Measurements from ENCODE around the gene TRIM3.

The TRIM3 gene

DNA sequence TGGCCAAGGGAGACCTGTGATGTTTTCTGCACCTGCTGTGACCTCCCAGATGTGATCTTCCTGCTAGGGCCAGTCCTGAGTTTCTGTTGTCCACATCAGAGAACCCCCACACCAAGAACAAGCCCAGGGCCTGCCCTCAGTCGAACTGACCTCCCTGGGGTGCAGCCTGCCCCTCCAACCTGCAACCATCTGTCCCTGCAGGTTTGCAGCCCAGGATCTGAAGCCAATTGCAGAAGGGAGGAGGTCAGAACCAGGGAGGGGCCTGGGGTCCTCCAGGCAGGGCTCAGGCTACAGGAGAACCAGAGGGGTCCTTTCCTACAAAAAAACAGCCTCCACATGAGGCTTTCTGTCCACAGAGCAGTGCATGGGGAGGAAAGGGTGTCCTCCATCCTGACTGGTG, 807 bp downstream of the TRIM3 start:
- TF ChIP-seq, protein P1, sequence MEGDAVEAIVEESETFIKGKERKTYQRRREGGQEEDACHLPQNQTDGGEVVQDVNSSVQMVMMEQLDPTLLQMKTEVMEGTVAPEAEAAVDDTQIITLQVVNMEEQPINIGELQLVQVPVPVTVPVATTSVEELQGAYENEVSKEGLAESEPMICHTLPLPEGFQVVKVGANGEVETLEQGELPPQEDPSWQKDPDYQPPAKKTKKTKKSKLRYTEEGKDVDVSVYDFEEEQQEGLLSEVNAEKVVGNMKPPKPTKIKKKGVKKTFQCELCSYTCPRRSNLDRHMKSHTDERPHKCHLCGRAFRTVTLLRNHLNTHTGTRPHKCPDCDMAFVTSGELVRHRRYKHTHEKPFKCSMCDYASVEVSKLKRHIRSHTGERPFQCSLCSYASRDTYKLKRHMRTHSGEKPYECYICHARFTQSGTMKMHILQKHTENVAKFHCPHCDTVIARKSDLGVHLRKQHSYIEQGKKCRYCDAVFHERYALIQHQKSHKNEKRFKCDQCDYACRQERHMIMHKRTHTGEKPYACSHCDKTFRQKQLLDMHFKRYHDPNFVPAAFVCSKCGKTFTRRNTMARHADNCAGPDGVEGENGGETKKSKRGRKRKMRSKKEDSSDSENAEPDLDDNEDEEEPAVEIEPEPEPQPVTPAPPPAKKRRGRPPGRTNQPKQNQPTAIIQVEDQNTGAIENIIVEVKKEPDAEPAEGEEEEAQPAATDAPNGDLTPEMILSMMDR (IDR thresholded peaks at IDR 0.05; ENCODE audit: low read depth, low read length, missing control alignments), result no peak
- in situ Hi-C loops (cut with HindIII; ENCODE audit: low sequenced_read_pairs), result no loop called here
- DNase-seq (ENCODE audit: low read depth), result no peak
- H3K4me3 ChIP-seq (ENCODE audit: low read depth, low read length), result peak overlapping the region; percentile 73

DNA sequence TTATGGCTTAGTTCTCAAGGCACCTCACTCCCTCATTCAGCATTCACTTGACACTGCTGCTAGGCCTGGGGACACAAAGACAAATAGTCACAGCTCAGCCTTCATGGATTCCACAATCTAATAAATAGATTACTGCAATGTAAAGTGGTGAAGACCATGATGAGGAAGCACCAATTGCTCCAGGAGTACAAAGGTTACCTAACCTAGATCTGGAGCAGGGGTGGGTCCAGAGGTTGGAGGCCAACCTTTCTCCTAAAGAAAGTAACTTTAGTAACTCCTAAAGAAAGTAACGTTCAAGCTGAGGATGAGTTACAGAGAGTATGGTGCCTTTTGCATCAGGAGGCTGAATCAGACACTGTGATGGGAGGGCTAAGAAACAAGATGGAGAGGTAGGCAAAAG, 4.1 kb downstream of the TRIM3 start:
- TF ChIP-seq, protein P1 (IDR thresholded peaks at IDR 0.05; ENCODE audit: low read depth, low read length, missing control alignments), result no peak

DNA sequence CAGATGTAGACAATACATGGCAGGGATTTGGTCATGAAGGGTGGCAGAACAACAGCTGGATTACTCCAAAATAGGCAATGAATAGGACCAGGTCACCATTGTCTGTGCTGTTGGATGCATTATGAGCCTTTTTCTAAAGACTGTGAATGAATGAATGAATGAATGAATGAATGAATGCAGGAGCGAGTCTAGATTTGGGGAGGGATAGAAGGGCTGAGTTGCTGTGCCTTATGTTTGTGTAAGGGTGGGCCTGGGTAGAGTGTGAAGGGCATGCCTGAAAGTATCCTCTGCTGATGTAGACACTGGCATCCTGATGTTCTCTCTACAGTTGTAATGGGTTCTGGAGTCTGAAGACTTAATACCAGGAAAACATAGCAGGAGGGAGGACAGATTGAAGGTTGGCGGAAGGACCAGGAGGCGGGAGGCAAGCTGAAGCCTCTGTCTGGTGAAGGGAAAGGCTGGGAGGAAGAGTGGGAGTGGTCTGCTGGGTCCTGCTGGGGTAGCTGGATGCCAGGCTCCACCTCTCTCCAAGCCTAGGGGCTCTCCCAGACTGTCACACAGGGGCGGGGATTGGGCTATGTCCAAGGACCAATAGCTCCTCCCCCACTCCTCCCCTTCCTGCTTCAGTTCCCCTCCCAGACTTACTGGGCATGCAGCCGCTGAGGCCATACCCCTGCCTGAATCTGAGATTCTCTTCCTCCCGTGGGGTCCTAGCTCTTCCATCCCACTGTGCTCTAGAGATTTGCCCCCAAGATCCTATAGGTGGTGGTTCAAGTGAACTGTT, 4.8 kb downstream of the TRIM3 start:
- H3K4me3 ChIP-seq (ENCODE audit: low read depth, low read length), result no peak overlapping the region
- in situ Hi-C loops (cut with HindIII; ENCODE audit: low sequenced_read_pairs), result no loop called here

More for the DNA sequence above, 4.1 kb downstream of the TRIM3 start:
- H3K4me3 ChIP-seq (ENCODE audit: low read depth, low read length), result no peak overlapping the region
- no peak for DNase-seq (ENCODE audit: low read depth)
- in situ Hi-C loops (cut with HindIII; ENCODE audit: low sequenced_read_pairs), result no loop called here

DNA sequence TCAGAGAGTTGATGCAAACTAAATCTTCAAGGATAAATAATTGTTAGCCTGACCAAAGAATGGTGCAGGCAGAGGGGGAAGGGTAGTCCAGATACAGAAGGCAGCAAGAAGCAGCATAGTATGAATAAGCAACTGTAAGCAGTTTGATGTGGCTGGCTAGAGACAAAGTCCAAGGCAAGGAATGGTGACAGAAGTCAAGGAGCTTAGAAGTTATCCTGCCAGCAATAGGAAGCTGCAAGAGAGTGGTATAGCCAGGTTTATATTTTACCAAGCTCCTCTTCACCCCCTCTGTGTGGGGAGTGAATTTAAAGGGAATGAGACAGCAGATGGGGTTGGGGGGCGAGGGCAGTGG, 14.7 kb downstream of the TRIM3 start:
- in situ Hi-C loops (cut with HindIII; ENCODE audit: low sequenced_read_pairs), result no loop called here
- TF ChIP-seq, protein P1 (IDR thresholded peaks at IDR 0.05; ENCODE audit: low read depth, low read length, missing control alignments), result no peak
- H3K4me3 ChIP-seq (ENCODE audit: low read depth, low read length), result no peak overlapping the region
- no peak for DNase-seq (ENCODE audit: low read depth)

More for the DNA sequence above, 4.8 kb downstream of the TRIM3 start:
- DNase-seq (ENCODE audit: low read depth), result peak; percentile 46
- TF ChIP-seq, protein P1 (IDR thresholded peaks at IDR 0.05; ENCODE audit: low read depth, low read length, missing control alignments), result no peak

DNA sequence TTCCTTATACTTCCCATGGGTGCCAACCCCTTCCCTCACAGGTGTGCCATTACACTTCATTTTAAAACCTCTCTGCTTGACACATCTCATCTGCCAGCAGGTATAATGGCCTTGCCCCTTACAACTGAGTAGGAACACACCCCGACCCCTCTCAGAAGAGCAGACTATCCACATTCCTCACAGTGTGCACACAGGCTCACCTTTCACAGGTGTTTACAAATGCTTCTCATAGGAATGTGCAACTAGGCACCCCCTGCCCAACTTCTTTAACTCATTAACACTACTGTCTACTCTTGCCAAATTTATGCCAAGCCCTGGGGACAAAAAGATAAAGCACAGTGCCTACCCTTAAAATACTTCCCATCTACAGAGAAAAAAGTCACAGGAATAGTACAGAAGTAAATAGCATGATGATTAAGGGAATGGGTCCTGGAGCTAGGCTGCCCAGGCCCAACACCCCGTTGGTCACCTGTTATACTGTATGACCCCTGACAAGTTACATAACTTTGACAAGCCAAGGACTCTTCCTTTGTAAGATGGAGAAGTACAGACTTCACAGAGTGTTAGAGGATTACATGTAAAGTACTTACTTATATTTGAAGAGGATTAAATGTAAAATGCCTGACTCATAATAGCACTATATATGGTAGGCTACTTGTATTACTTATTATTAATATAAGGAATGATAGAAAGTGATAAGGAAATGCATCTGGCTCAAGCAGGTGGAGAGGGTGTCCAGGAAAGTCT, 15.2 kb downstream of the TRIM3 start:
- H3K4me3 ChIP-seq (ENCODE audit: low read depth, low read length), result no peak overlapping the region
- no peak for DNase-seq (ENCODE audit: low read depth)
- in situ Hi-C loops (cut with HindIII; ENCODE audit: low sequenced_read_pairs), result no loop called here
- TF ChIP-seq, protein P1 (IDR thresholded peaks at IDR 0.05; ENCODE audit: low read depth, low read length, missing control alignments), result no peak

DNA sequence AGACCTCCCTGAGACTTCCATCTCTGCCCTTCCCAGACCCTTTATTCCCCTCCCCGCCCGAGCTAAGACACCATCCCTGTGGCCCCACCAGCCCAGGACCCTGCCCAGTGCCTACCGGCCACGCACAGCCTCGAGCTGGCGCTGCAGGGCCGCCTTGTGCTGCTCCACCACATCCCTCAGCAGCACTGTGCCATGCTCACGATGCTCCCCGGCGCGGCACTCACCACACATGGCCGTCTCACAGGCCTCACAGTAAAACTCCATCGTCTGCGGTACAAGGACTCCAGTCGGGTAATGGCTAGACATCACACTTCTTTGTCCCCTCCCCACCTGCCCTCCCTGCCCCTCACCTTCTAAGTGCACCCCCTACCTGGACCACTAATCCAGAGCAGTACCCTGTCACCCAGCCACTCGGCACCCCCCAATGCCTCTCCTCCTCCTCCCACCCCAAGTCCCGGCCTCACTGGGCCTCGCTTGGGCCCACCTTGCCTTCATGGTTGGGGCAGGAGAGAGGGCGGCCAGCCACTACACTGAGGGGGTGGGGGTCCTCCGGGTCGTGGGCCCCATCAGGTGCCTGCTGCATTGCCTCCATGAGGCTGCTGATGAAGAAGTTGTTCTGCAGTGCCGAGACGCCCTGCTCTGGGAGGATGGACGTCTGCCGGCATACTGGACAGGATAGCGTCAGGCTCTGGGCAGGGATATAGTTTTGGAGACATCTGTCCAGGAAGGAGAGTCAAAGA, 16.0 kb downstream of the TRIM3 start:
- TF ChIP-seq, protein P1 (IDR thresholded peaks at IDR 0.05; ENCODE audit: low read depth, low read length, missing control alignments), result no peak
- in situ Hi-C loops (cut with HindIII; ENCODE audit: low sequenced_read_pairs), result no loop called here
- no peak overlapping the region for H3K4me3 ChIP-seq (ENCODE audit: low read depth, low read length)
- no peak for DNase-seq (ENCODE audit: low read depth)

Measured in astrocyte of the cerebellum (primary cell).